ENCODE results near the gene SPTB.
A peak's percentile ranks its signal among the peaks of the same experiment; 100 is the strongest.

Gene SPTB

DNA sequence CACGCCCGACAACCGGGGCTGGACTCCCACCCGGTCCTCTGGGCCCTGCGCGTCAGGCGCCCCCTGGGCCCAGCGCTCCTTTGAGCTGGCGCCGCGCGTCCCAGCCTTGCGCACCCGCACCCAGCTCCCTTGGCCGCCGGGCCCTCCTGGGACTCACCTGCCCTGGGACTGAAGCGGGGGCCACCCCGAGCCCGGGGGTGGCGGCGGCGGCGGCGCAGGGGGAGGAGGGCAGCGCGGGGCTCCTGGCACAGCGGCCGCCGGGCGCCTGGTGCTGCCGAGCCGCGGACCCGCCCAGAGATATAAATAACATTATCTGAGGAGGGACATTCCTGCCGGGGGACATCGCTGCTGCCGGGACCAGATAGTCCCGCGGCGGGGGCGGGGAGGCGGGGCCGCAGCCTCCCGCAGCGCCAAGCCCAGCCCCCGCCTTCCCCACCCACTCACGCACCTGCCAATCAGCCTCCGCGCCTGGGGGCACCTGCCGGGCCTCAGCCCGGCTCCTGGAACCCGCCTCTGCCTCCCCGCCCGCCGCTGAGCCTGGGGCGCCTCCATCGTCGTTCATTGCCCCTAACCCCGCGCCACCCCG, at the start of gene SPTB:
SPTB (minus strand) TSS at position 273 of the 586 bp plus-strand sequence. CDS start 56,813 bp downstream, outside the sequence.
- peak; percentile 74 for DNase-seq (ENCODE audit: low spot score)
- in situ Hi-C loops (cut with MboI; ENCODE audit: low pct_unique_long_range_greater_than_20kb, low sequenced_read_pairs, unreplicated experiment) = loop anchor here (10.0 kb wide), 1 partner anchor 55 kb away; no protein-coding TSS in a partner anchor
- TF ChIP-seq, protein P1, sequence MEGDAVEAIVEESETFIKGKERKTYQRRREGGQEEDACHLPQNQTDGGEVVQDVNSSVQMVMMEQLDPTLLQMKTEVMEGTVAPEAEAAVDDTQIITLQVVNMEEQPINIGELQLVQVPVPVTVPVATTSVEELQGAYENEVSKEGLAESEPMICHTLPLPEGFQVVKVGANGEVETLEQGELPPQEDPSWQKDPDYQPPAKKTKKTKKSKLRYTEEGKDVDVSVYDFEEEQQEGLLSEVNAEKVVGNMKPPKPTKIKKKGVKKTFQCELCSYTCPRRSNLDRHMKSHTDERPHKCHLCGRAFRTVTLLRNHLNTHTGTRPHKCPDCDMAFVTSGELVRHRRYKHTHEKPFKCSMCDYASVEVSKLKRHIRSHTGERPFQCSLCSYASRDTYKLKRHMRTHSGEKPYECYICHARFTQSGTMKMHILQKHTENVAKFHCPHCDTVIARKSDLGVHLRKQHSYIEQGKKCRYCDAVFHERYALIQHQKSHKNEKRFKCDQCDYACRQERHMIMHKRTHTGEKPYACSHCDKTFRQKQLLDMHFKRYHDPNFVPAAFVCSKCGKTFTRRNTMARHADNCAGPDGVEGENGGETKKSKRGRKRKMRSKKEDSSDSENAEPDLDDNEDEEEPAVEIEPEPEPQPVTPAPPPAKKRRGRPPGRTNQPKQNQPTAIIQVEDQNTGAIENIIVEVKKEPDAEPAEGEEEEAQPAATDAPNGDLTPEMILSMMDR (IDR thresholded peaks at IDR 0.05; ENCODE audit: extremely low read depth, insufficient read depth, missing control alignments) = no peak

DNA sequence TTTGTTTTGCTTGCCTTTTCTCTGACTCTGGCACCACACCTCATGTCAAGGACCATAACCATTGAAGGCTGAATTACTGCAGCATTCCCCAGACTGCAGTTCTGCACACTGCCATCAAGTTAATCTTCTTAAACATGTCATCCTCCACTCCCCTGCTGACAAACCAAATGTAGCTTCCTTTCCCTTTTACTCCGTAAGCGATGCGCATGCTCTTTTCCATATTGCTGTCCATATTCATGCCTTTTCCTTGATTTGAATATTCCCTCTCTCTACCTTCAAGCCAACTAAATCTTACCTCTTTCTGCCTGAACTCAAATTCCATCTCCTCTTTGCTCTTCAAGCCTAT, 49.3 kb upstream of the SPTB start:
- TF ChIP-seq, protein P1 (IDR thresholded peaks at IDR 0.05; ENCODE audit: extremely low read depth, insufficient read depth, missing control alignments) = no peak
- no peak for DNase-seq (ENCODE audit: low spot score)
- in situ Hi-C loops (cut with MboI; ENCODE audit: low pct_unique_long_range_greater_than_20kb, low sequenced_read_pairs, unreplicated experiment) = no loop called here

DNA sequence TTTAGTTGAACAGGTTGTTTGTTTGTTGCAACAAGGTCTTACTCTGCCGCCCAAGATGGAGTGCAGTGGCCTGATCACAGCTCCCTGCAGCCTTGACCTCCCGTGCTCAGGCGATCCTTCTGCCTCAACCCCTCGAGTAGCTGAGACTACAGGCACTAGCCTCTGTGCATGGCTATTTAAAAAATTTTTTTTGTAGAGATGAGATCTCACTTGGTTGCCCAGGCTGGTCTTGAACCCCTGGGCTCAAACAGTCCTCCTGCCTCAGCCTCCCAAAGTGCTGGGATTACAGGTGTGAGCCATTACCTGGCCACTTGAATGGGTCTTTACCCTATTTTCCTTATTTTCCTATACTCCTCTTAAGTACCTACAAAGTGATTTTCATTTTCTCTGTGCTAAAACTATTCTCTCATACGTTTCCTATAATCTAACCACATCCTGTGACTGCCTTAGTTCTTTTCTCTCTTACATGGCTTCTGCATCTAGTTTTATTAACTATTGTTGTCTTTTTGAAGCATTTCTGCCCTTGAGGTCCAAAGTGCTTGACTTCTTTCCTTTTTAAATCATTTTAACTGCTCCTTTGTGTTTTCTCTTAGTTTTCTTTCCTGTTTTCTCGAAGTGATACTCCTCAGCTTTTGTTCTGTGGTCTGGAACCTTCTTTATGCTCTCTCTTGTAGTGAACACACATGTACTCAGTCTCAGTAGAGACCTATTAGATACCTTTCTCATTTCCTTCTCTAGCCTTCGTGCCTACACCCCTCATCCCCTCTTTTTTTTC, 48.7 kb upstream of the SPTB start:
- TF ChIP-seq, protein P1 (IDR thresholded peaks at IDR 0.05; ENCODE audit: extremely low read depth, insufficient read depth, missing control alignments) = no peak
- in situ Hi-C loops (cut with MboI; ENCODE audit: low pct_unique_long_range_greater_than_20kb, low sequenced_read_pairs, unreplicated experiment) = no loop called here
- DNase-seq (ENCODE audit: low spot score) = no peak

DNA sequence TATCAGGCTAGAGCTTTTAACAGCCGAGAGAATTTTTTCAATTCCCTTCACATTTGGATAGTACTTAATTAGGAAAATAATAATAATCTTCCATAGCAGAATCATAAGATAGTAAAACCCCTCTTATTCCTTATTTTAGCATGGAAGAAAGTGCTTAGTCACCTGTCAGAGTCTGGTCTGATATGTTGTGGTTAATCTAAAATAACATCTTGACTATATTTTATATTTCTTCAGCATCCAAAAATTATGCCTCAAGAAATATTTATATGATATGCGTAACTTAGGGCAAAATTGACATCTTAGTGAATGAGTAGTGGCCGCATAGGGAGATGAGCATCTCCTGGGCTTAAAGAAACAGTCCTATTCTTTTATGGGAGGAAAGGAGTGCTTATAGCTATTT, 47.3 kb upstream of the SPTB start:
- TF ChIP-seq, protein P1 (IDR thresholded peaks at IDR 0.05; ENCODE audit: extremely low read depth, insufficient read depth, missing control alignments) = no peak
- in situ Hi-C loops (cut with MboI; ENCODE audit: low pct_unique_long_range_greater_than_20kb, low sequenced_read_pairs, unreplicated experiment) = no loop called here
- DNase-seq (ENCODE audit: low spot score) = no peak

DNA sequence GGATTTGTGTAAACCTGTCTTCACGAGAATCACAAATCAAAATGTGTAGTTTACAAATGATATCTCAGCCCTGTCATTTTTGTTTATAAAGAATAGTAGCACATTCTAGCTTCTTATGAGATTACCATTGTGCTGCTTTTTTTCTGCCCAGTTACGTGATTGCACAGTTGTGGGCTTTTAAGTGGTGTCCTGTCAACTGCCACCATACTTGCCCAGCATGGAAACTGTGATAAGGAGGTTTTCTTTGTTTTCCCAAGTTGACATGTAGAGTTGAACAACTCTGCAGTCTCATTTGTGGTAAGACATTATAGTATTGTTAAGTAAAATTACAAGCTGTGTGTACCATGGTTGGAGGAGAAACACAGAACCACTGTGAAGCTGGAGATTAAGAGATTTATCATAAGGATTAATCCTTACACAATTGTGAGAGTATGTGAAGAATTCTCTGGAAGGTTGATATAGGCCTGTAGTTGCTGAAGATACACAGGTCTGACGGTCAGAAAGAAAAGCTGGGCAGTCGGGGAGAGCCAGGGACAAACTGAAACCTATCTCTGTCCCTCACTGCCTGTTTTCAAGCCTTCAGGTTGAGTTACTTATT, 46.8 kb upstream of the SPTB start:
- DNase-seq (ENCODE audit: low spot score) = no peak
- TF ChIP-seq, protein P1 (IDR thresholded peaks at IDR 0.05; ENCODE audit: extremely low read depth, insufficient read depth, missing control alignments) = no peak
- in situ Hi-C loops (cut with MboI; ENCODE audit: low pct_unique_long_range_greater_than_20kb, low sequenced_read_pairs, unreplicated experiment) = no loop called here

DNA sequence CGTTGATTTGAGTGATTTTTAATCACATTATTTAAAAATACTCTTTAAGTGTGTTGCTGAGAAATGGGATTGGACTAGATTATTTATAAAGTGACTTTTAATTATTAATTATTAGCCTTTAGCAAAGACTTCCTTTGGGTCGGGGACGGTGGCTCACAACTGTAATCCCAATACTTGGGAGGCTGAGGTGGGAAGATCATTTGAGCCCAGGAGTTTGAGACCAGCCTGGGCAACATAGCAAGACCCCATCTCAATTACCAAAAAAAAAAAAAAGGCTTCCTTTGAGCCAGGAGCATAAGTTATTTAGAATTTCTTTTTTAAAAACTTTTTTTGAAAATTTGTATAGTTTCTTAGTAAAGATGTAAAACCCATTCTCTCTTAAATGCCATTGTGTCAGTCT, 43.3 kb upstream of the SPTB start:
- in situ Hi-C loops (cut with MboI; ENCODE audit: low pct_unique_long_range_greater_than_20kb, low sequenced_read_pairs, unreplicated experiment) = no loop called here
- DNase-seq (ENCODE audit: low spot score) = no peak
- TF ChIP-seq, protein P1 (IDR thresholded peaks at IDR 0.05; ENCODE audit: extremely low read depth, insufficient read depth, missing control alignments) = no peak
